HepG2 (cell line): ENCODE data around the gene CLEC7A. TPM values are rescaled to one million over a fixed set of nuclear protein-coding genes. Genes with fewer than 3 reads are reported as not detected.

Experiments
- ATAC-seq: fragments of 200-7000 bp; cut with Tn5 transposase; 3 replicates; pipeline ENCODE4 v1.9.1; 2020; ENCODE audit warnings: mild to moderate bottlenecking, moderate library complexity
- Bru-seq: library from RNA; stranded (reverse); fragments of 400-500 nt; gene quantifications from one replicate; lab custom pipeline; 2021; lab: Mats Ljungman, UMichigan
- BruChase-seq, 2 experiments: library from RNA; stranded (reverse); fragments of 400-500 nt; gene quantifications; one replicate each; lab custom pipeline; 2021; lab: Mats Ljungman, UMichigan
- BruUV-seq: library from RNA; stranded (reverse); fragments of 400-500 nt; replicated peaks from 2 replicates; lab custom pipeline; 2021; lab: Mats Ljungman, UMichigan
- CTCF ChIA-PET: fragments of 300-600 bp; formaldehyde crosslinking; extraction: SDS; loops from one replicate; lab custom pipeline; 2021; ENCODE audit warnings: low total read pairs, inconsistent platforms, low intra/inter-chr PET ratio; lab: Yijun Ruan, JAX
- POLR2A ChIA-PET: fragments of 350-600 bp; sonication (Branson Sonifier 250); formaldehyde crosslinking; loops from one replicate; lab custom pipeline; 2020; ENCODE audit warnings: antibody characterized with exemption, inconsistent platforms; lab: Yijun Ruan, JAX
- DNase-seq: peaks from one replicate; pipeline ENCODE4 v3.0.0-alpha.2; 2015; ENCODE audit warnings: low spot score
- FAIRE-seq: peaks from 3 replicates; lab custom pipeline; 2011; peaks lifted over from hg19 to GRCh38; lab: Jason Lieb, UNC
- H2AFZ ChIP-seq: one replicate; pipeline ENCODE4 v1.6.1; 2011; ENCODE audit warnings: low read length, inconsistent platforms
- H3K27ac ChIP-seq: fragments of 300-600 bp; 3 replicates; pipeline ENCODE4 v1.8.0; 2011; ENCODE audit warnings: mixed run types, mild to moderate bottlenecking, mixed read lengths, low read length, inconsistent platforms; ENCODE audit not compliant: insufficient read depth; ENCODE audit errors: extremely low read length
- H3K27me3 ChIP-seq, 2 experiments: fragments of 200-600 bp in 1 of 2; 2 replicates in 1 of 2; 3 replicates in 1 of 2; pipeline versions ENCODE4 v1.6.0 to v1.8.0; 2011; ENCODE audit warnings: low read length in 2 of 2, mild to moderate bottlenecking in 2 of 2, moderate library complexity in 2 of 2, inconsistent platforms in 1 of 2; ENCODE audit not compliant: insufficient read depth in 2 of 2, control insufficient read depth in 1 of 2
- H3K36me3 ChIP-seq, 2 experiments: fragments of 200-600 bp in 1 of 2; replicated peaks in 1 of 2; 2 replicates in 1 of 2; 3 replicates in 1 of 2; pipeline versions ENCODE4 v1.5.1 to v1.8.0; 2011; ENCODE audit warnings: low read length in 2 of 2, inconsistent platforms in 1 of 2; ENCODE audit not compliant: insufficient read depth in 2 of 2, control insufficient read depth in 1 of 2
- H3K4me1 ChIP-seq: 2 replicates; pipeline ENCODE4 v1.5.1; 2012; ENCODE audit warnings: low read length, inconsistent platforms; ENCODE audit not compliant: insufficient read depth
- H3K4me2 ChIP-seq: 2 replicates; pipeline ENCODE4 v1.6.0; 2011; ENCODE audit warnings: low read depth, low read length, inconsistent platforms
- H3K4me3 ChIP-seq, 3 experiments: fragments of 200-600 bp in 1 of 3; sonication (generic), shearing (Covaris generic) in 1 of 3; replicated peaks in 1 of 3; 2 replicates each; pipeline ENCODE4 v1.5.1; 2011 to 2016; ENCODE audit warnings: low read length in 3 of 3, inconsistent platforms in 2 of 3, low read depth in 2 of 3, mild to moderate bottlenecking in 2 of 3, control low read depth in 1 of 3, mixed read lengths in 1 of 3; ENCODE audit not compliant: insufficient read depth in 1 of 3
- H3K79me2 ChIP-seq: one replicate; pipeline ENCODE4 v1.6.1; 2011; ENCODE audit warnings: low read length, inconsistent platforms; ENCODE audit not compliant: insufficient read depth
- H3K9ac ChIP-seq: 2 replicates; pipeline ENCODE4 v1.6.0; 2011; ENCODE audit warnings: mild to moderate bottlenecking, low read depth, low read length, inconsistent platforms; ENCODE audit not compliant: insufficient read depth
- H3K9me3 ChIP-seq: 2 replicates; pipeline ENCODE4 v1.5.1; 2012; ENCODE audit warnings: mild to moderate bottlenecking, low read length
- H4K20me1 ChIP-seq: 2 replicates; pipeline ENCODE4 v1.6.0; 2011; ENCODE audit warnings: inconsistent platforms, mild to moderate bottlenecking, low read length, moderate library complexity; ENCODE audit not compliant: insufficient read depth
- MAFF ChIP-seq: IDR thresholded peaks from 2 replicates; pipeline ENCODE4 v1.6.1; 2011; ENCODE audit warnings: low read depth, low read length, improper control_type of control experiment
- MAFK ChIP-seq, 2 experiments: IDR thresholded peaks in 1 of 2; conservative IDR thresholded peaks in 1 of 2; 2 replicates each; pipeline ENCODE4 v1.6.1; 2011; ENCODE audit warnings: improper control_type of control experiment in 2 of 2, low read length in 2 of 2
- ZNF275 ChIP-seq: sonication (generic); formaldehyde crosslinking; IDR thresholded peaks from 2 replicates; pipeline ENCODE4 v1.8.0; 2022; ENCODE audit warnings: missing genetic modification reagents, mild to moderate bottlenecking, inconsistent platforms, borderline replicate concordance
- WGBS: methylation state at CpG from one replicate; pipeline ENCODE4 v1.1.6; 2017; ENCODE audit warnings: low lambda C conversion rate; 5-methylcytosine and 5-hydroxymethylcytosine counted together
- in situ Hi-C: cut with HindIII; loops from 2 replicates; pipeline ENCODE4 v1.10.0; 2017; ENCODE audit warnings: low pct_unique_long_range_greater_than_20kb; ENCODE audit not compliant: extremely low pct_ligation_motif_present
- intact Hi-C: fragments of 100-400 bp; cut with micrococcal nuclease; formaldehyde crosslinking; loops from one replicate; pipeline ENCODE4 v1.10.0; 2022; ENCODE audit not compliant: unreplicated experiment
- long read RNA-seq, 2 experiments: library from RNA in 1 of 2; library from polyadenylated mRNA in 1 of 2; stranded (forward) in 1 of 2; unstranded in 1 of 2; transcript quantifications; one replicate each; pipeline ENCODE4 v2.0.0, GENCODE V29; 2019 to 2022
- polyA minus RNA-seq, 3 experiments: library from RNA; depleted of rRNA, polyadenylated mRNA; stranded (reverse); fragments of >200 nt; gene quantifications; 2 replicates each; pipeline ENCODE4 v1.2.3, GENCODE V29; 2011; ENCODE audit warnings: low replicate concordance in 1 of 3
- polyA plus RNA-seq, 8 experiments: library from polyadenylated mRNA; depleted of rRNA in 3 of 8; stranded (reverse) in 7 of 8; unstranded in 1 of 8; fragments of >200 nt; fragmentation: Illumina TruSeq in 4 of 8; extraction: Trizol in 4 of 8; gene quantifications; 2 replicates each; pipeline versions ENCODE4 v1.2.1 to v1.2.3, GENCODE V29; 2011 to 2016; ENCODE audit warnings: low read depth in 4 of 8, missing spikeins in 1 of 8, mixed read lengths in 1 of 8; ENCODE audit not compliant: insufficient read depth in 1 of 8
- total RNA-seq, 5 experiments: library from RNA; depleted of rRNA; stranded (reverse); fragments of >200 nt; fragmentation: Illumina TruSeq; extraction: Trizol; gene quantifications; 2 replicates each; pipeline ENCODE4 v1.2.3, GENCODE V29; 2016; ENCODE audit warnings: low read depth in 1 of 5

The CLEC7A gene
- total RNA-seq (2016; rRNA removed; fragmentation: Illumina TruSeq; extraction: Trizol) = not detected in 2 replicates
- total RNA-seq (2016; cell fraction: cytosol; rRNA removed; fragmentation: Illumina TruSeq; extraction: Trizol; ENCODE audit: low read depth) = not detected in 2 replicates
- not detected in 2 replicates for total RNA-seq (2016; cell fraction: insoluble cytoplasmic fraction; rRNA removed; fragmentation: Illumina TruSeq; extraction: Trizol)
- total RNA-seq (2016; cell fraction: membrane; rRNA removed; fragmentation: Illumina TruSeq; extraction: Trizol) = not detected in 2 replicates
- total RNA-seq (2016; cell fraction: nucleus; rRNA removed; fragmentation: Illumina TruSeq; extraction: Trizol) = not detected in 2 replicates
- polyA plus RNA-seq (2011; rRNA removed) = not detected in 2 replicates
- not detected in 2 replicates for polyA plus RNA-seq (2011; cell fraction: cytosol; rRNA removed)
- polyA plus RNA-seq (2011; cell fraction: nucleus; rRNA removed) = not detected in 2 replicates
- not detected in 2 replicates for polyA plus RNA-seq (2012)
- not detected in 2 replicates for polyA plus RNA-seq (2016; cell fraction: cytosol; fragmentation: Illumina TruSeq; extraction: Trizol; ENCODE audit: low read depth)
- polyA plus RNA-seq (2016; cell fraction: insoluble cytoplasmic fraction; fragmentation: Illumina TruSeq; extraction: Trizol; ENCODE audit: low read depth) = not detected in 2 replicates
- polyA plus RNA-seq (2016; cell fraction: membrane; fragmentation: Illumina TruSeq; extraction: Trizol; ENCODE audit: low read depth) = not detected in 2 replicates
- polyA plus RNA-seq (2016; cell fraction: nucleus; fragmentation: Illumina TruSeq; extraction: Trizol; ENCODE audit: insufficient read depth, low read depth) = not detected in 2 replicates
- not detected in 2 replicates for polyA minus RNA-seq (2011; rRNA and poly(A)+ RNA removed; ENCODE audit: low replicate concordance)
- polyA minus RNA-seq (2011; cell fraction: cytosol; rRNA and poly(A)+ RNA removed) = not detected in 2 replicates
- polyA minus RNA-seq (2011; cell fraction: nucleus; rRNA and poly(A)+ RNA removed) = not detected in 2 replicates
- Bru-seq, nascent RNA = not detected
- BruChase-seq, experiment 1, labeled RNA remaining after a 6-hour chase = not detected
- not detected for BruChase-seq, experiment 2, labeled RNA remaining after a 2-hour chase
- long read RNA-seq, experiment 1 = 0 reads
- long read RNA-seq, experiment 2 = 0 reads

GRCh38 chr12:10130042-10130441 is at the start of gene CLEC7A:
Gene CLEC7A (minus strand): TSS chr12:10130199. CDS start chr12:10130082, 117 bp downstream.
- H4K20me1 ChIP-seq = no peaks in the 10 kb centered on the region
- peaks cover 0 to 11% of the 10 kb centered on the region in 2 experiments; a peak in 1 of 5 replicates for H3K27me3 ChIP-seq
- WGBS = 0% methylated on average over 1 of the region's 1 CpG
- H3K4me3 ChIP-seq = no peak within 1 kb of the TSS
- in situ Hi-C loops (loop anchor here (10.0 kb wide), 1 partner anchor 375 kb away; no protein-coding TSS in a partner anchor), intact Hi-C loops (no loop called here)
- DNase-seq = no peak
- H3K79me2 ChIP-seq = no peaks in the 10 kb centered on the region
- POLR2A ChIA-PET = no interaction called here
- no peaks in the 10 kb centered on the region for H3K4me1 ChIP-seq
- no TSS peak for BruUV-seq
- H3K36me3 ChIP-seq = no peaks in the 10 kb centered on the region
- no peak for ATAC-seq
- no peak within 1 kb of the TSS for H3K4me2 ChIP-seq
- H3K9ac ChIP-seq = no peak within 1 kb of the TSS
- H2AFZ ChIP-seq = no peak within 1 kb of the TSS
- H3K27ac ChIP-seq = no peak within 1 kb of the TSS
- FAIRE-seq = no peak
- TF ChIP-seq MAFF (peak; percentile 82), ZNF275 (CRISPR knock-in tag) (no peak), MAFK (conservative IDR thresholded peaks at IDR 0.05 in 1 of 2, IDR thresholded peaks at IDR 0.05 in 1 of 2; ENCODE audit: low read length in 2 of 2) (peak; percentile 78 to 91)
- H3K9me3 ChIP-seq = no peaks in the 10 kb centered on the region
- CTCF ChIA-PET = no interaction called here
